ENCODE measurements around the gene CA4. TPM values are rescaled to one million over a fixed set of nuclear protein-coding genes. Genes with fewer than 3 reads are reported as not detected.
A peak's percentile ranks its signal among the peaks of the same experiment; 100 is the strongest.

CA4 gene
- total and polyA plus RNA-seq, 2 of the 8 experiments (the other 6 are each of a cell fraction or from before 2014, with no cell fraction given) = 3.6 to 4.2 TPM

DNA sequence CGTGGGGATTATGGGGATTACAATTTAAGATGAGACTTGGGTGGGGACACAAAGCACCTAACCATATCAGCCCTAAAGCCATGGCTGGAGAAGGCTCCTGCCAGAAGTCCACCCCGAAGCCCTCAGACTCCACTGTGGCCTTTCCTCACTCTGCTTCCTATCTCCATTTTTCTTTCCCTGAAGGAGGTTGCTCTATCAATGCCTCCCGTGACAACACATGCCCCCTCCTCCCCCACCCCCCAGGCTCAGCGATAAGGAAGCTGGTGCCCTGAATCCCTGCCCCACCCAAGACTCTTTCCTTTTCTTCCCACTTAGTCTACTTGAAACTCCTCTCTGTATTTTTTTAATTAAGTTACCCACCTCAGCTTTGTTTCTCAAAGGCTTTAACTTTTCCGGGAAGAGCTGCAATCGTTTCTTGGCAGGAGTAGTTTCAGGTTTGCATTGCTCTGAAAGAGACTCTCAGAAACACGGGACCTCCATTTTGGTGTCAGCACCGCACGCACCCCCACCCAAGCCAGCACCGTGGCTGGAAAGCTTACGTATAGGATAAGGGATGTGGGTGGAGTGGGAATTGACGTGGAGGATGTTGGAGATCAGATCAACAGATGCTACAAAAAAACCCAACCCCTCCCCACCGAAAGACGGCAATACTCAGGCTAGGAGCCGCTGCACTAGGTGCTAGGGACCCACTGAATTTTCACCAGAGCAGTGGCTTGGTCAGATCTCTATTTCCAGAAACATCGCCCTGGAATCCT is 15.2 kb upstream of the CA4 start:
- CTCF ChIA-PET (ENCODE audit: partially characterized antibody) = no interaction called here
- no peaks in the 10 kb centered on the region for H3K9me3 ChIP-seq (ENCODE audit: insufficient read depth in 2 of 2, low read depth in 1 of 2, low read length in 1 of 2)
- peak overlapping the region; percentile 47; the same call in 1 of the 2 replicates for H2AFZ ChIP-seq (ENCODE audit: low read length)

More for the DNA sequence above, 15.2 kb upstream of the CA4 start:
- Histone ChIP-seq H3K14ac (ENCODE audit: insufficient read length) (no peak overlapping the region), H3K9ac (replicated peaks in 1 of 4; ENCODE audit: extremely low read depth in 1 of 4, low read depth in 3 of 4, low read length in 3 of 4) (peak overlapping the region in 3 of 4 experiments; percentile 26 to 62 (median 33); a peak in 5 of 7 replicates), H4K8ac (ENCODE audit: extremely low read depth, insufficient read depth, low read length) (no peak overlapping the region), H3K23ac (ENCODE audit: insufficient read length) (no peak overlapping the region), H2BK20ac (ENCODE audit: low read length) (no peak overlapping the region), H4K5ac (ENCODE audit: insufficient read length, low read depth, low read length) (no peak overlapping the region), H3K23me2 (ENCODE audit: low read depth, low read length) (peaks cover 8% of the 10 kb centered on the region; the same call in 1 of the 2 replicates), H3K79me2 (ENCODE audit: control insufficient read depth in 1 of 2, insufficient read depth in 2 of 2, low read length in 2 of 2) (no peaks in the 10 kb centered on the region), H3K4me2 (ENCODE audit: insufficient read depth in 1 of 2, low read depth in 2 of 2, low read length in 2 of 2) (peak overlapping the region; percentile 97 to 98), H3K79me1 (ENCODE audit: low read depth, low read length) (no peaks in the 10 kb centered on the region), H2BK120ac (replicated peaks; ENCODE audit: low read depth, low read length) (no peak overlapping the region), H3K36me3 (ENCODE audit: control insufficient read depth in 2 of 4, insufficient read depth in 4 of 4, low read length in 3 of 4) (no peaks in the 10 kb centered on the region; a peak in 1 of 8 replicates), H3K27ac (ENCODE audit: low read depth, low read length) (no peak overlapping the region), H3K27me3 (replicated peaks in 1 of 4; ENCODE audit: control insufficient read depth in 3 of 4, extremely low read depth in 1 of 4, insufficient read depth in 3 of 4, low read length in 3 of 4) (peaks cover 27 to 51% (median 44%) of the 10 kb centered on the region in 4 experiments), H3K56ac (replicated peaks; ENCODE audit: insufficient read length, low read depth, low read length) (no peak overlapping the region), H2BK5ac (ENCODE audit: low read depth, low read length) (no peak overlapping the region), H4K91ac (replicated peaks; ENCODE audit: insufficient read length, low read length) (no peak overlapping the region), H3K4ac (replicated peaks; ENCODE audit: insufficient read length, low read depth, low read length) (no peak overlapping the region), H3K4me3 (ENCODE audit: extremely low read depth in 1 of 4, insufficient read depth in 2 of 4, low read depth in 3 of 4, low read length in 4 of 4) (peak overlapping the region; percentile 76 to 95 (median 88)), H2BK12ac (ENCODE audit: low read depth, low read length) (no peak overlapping the region), H3K4me1 (replicated peaks in 1 of 4; ENCODE audit: control insufficient read depth in 3 of 4, insufficient read depth in 4 of 4, low read length in 3 of 4) (peaks cover 0 to 15% (median 8%) of the 10 kb centered on the region in 4 experiments; a peak in 6 of 7 replicates), H4K20me1 (replicated peaks in 1 of 2; ENCODE audit: control insufficient read depth in 1 of 2, insufficient read depth in 2 of 2, low read length in 2 of 2) (peaks cover 0 to 9% of the 10 kb centered on the region in 2 experiments), H3K18ac (ENCODE audit: extremely low read depth, low read length) (no peak overlapping the region), H2AK5ac (ENCODE audit: low read depth, low read length) (no peak overlapping the region), H2BK15ac (ENCODE audit: low read length) (no peak overlapping the region)
- FAIRE-seq (no peak), DNase-seq (ENCODE audit: low read depth in 1 of 2, low spot score in 2 of 2) (peak in 1 of 2 experiments; percentile 17)
- POLR2A ChIA-PET (ENCODE audit: partially characterized antibody) = no interaction called here
- 39% methylated on average over 16 of the region's 16 CpGs; no CpG with 5 or more reads in 1 of the 2 experiments for WGBS, 2 experiments (ENCODE audit: extremely low coverage in 1 of 2, insufficient coverage in 1 of 2, insufficient read length in 1 of 2, insufficient replicate concordance in 2 of 2, low coverage in 1 of 2, low lambda C conversion rate in 2 of 2, missing lambda C conversion rate in 1 of 2)
- no peak for TF ChIP-seq TAF1 (IDR thresholded peaks at IDR 0.05; ENCODE audit: low read depth, low read length)
- TF ChIP-seq SUZ12 (IDR thresholded peaks at IDR 0.05; ENCODE audit: low read length) = peak; percentile 48; the same call in 1 of the 2 replicates
